Smooth muscle cell (in vitro differentiated cells): ENCODE data around the gene DOCK2. TPM values are rescaled to one million over a fixed set of nuclear protein-coding genes. Genes with fewer than 3 reads are reported as not detected.

Experiments
- DNase-seq: peaks from one replicate; lab custom pipeline; 2025; ENCODE audit not compliant: unreplicated experiment; lab: John Stamatoyannopoulos, UW
- H2AFZ ChIP-seq: fragments of 200-600 bp; sonication (generic); 2 replicates; pipeline ENCODE4 v1.6.0; 2016; ENCODE audit warnings: antibody characterized with exemption, low read depth, mild to moderate bottlenecking
- H3F3A ChIP-seq: fragments of 200-600 bp; sonication (generic); 2 replicates; pipeline ENCODE4 v1.6.0; 2017; ENCODE audit warnings: antibody characterized with exemption, low read depth
- H3K27ac ChIP-seq: fragments of 200-600 bp; sonication (generic); 2 replicates; pipeline ENCODE4 v1.5.1; 2016; ENCODE audit warnings: low read depth, mild to moderate bottlenecking
- H3K27me3 ChIP-seq: fragments of 200-600 bp; sonication (generic); 2 replicates; pipeline ENCODE4 v1.6.1; 2016; ENCODE audit warnings: low read depth, mild to moderate bottlenecking
- H3K36me3 ChIP-seq: fragments of 200-600 bp; sonication (generic); 2 replicates; pipeline ENCODE4 v1.5.1; 2016; ENCODE audit warnings: low read depth
- H3K4me1 ChIP-seq: fragments of 200-600 bp; sonication (generic); 2 replicates; pipeline ENCODE4 v1.5.1; 2016; ENCODE audit warnings: low read depth
- H3K4me2 ChIP-seq: fragments of 200-600 bp; sonication (generic); 2 replicates; pipeline ENCODE4 v1.6.0; 2016; ENCODE audit warnings: mild to moderate bottlenecking
- H3K4me3 ChIP-seq: fragments of 200-600 bp; sonication (generic); 2 replicates; pipeline ENCODE4 v1.5.1; 2016; ENCODE audit warnings: mild to moderate bottlenecking
- H3K79me2 ChIP-seq: fragments of 200-600 bp; sonication (generic); 2 replicates; pipeline ENCODE4 v1.6.0; 2016; ENCODE audit warnings: low read depth, mild to moderate bottlenecking
- H3K9ac ChIP-seq: fragments of 200-600 bp; sonication (generic); 2 replicates; pipeline ENCODE4 v1.6.0; 2016; ENCODE audit warnings: low read depth
- H3K9me3 ChIP-seq: fragments of 200-600 bp; sonication (generic); replicated peaks from 2 replicates; pipeline ENCODE4 v1.5.1; 2016; ENCODE audit warnings: low read depth
- H4K20me1 ChIP-seq: fragments of 200-600 bp; sonication (generic); 2 replicates; pipeline ENCODE4 v1.6.0; 2016; ENCODE audit warnings: low read depth
- WGBS: methylation state at CpG from one replicate; pipeline ENCODE4 v1.1.7; 2016; ENCODE audit warnings: low lambda C conversion rate; 5-methylcytosine and 5-hydroxymethylcytosine counted together
- polyA plus RNA-seq: library from polyadenylated mRNA; unstranded; fragments of >200 nt; fragmentation: Nextera tagmentation; extraction: Ambion mirVana; gene quantifications from 2 replicates; pipeline ENCODE4 v1.2.1, GENCODE V29; 2016
- total RNA-seq: library from RNA; depleted of rRNA; stranded (reverse); fragments of >200 nt; gene quantifications from 2 replicates; pipeline ENCODE4 v1.2.3, GENCODE V29; 2014
- TF ChIP-seq, protein P1 (sequence below): fragments of 200-600 bp; sonication (generic); IDR thresholded peaks from 2 replicates; pipeline ENCODE4 v1.5.1; 2017; ENCODE audit warnings: borderline replicate concordance, mild to moderate bottlenecking, antibody characterized with exemption; ENCODE audit not compliant: insufficient read depth, poor library complexity, severe bottlenecking

Gene DOCK2
- total and polyA plus RNA-seq, 2 experiments from 2014 or later: 0.73 to 3.0 TPM

- Histone ChIP-seq H3K27ac (no peak overlapping the region), H3F3A (no peaks in the 10 kb centered on the region), H3K9me3 (no peaks in the 10 kb centered on the region), H3K36me3 (no peaks in the 10 kb centered on the region), H4K20me1 (no peaks in the 10 kb centered on the region), H3K27me3 (peaks cover 8% of the 10 kb centered on the region), H3K9ac (no peak overlapping the region), H3K4me2 (no peak overlapping the region), H3K4me1 (no peaks in the 10 kb centered on the region), H3K4me3 (no peak overlapping the region), H2AFZ (no peak overlapping the region), H3K79me2 (no peaks in the 10 kb centered on the region)
- TF ChIP-seq, protein P1, sequence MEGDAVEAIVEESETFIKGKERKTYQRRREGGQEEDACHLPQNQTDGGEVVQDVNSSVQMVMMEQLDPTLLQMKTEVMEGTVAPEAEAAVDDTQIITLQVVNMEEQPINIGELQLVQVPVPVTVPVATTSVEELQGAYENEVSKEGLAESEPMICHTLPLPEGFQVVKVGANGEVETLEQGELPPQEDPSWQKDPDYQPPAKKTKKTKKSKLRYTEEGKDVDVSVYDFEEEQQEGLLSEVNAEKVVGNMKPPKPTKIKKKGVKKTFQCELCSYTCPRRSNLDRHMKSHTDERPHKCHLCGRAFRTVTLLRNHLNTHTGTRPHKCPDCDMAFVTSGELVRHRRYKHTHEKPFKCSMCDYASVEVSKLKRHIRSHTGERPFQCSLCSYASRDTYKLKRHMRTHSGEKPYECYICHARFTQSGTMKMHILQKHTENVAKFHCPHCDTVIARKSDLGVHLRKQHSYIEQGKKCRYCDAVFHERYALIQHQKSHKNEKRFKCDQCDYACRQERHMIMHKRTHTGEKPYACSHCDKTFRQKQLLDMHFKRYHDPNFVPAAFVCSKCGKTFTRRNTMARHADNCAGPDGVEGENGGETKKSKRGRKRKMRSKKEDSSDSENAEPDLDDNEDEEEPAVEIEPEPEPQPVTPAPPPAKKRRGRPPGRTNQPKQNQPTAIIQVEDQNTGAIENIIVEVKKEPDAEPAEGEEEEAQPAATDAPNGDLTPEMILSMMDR: no peak
- 94% methylated on average over 5 of the region's 5 CpGs for WGBS
- no peak for DNase-seq
Observed at GRCh38 chr5:169935762-169936161, 298.7 kb downstream of the DOCK2 start.

- Histone ChIP-seq H3K9me3 (no peaks in the 10 kb centered on the region), H3K27me3 (peaks cover 5% of the 10 kb centered on the region), H2AFZ (no peak overlapping the region), H3K36me3 (no peaks in the 10 kb centered on the region), H3F3A (no peaks in the 10 kb centered on the region), H4K20me1 (no peaks in the 10 kb centered on the region), H3K4me3 (no peak overlapping the region), H3K27ac (no peak overlapping the region), H3K4me2 (no peak overlapping the region), H3K4me1 (no peaks in the 10 kb centered on the region), H3K9ac (no peak overlapping the region), H3K79me2 (no peaks in the 10 kb centered on the region)
- no peak for DNase-seq
- 97% methylated on average over 2 of the region's 2 CpGs for WGBS
- TF ChIP-seq, protein P1: no peak
Observed at GRCh38 chr5:169938439-169938838, 301.4 kb downstream of the DOCK2 start.

DNA sequence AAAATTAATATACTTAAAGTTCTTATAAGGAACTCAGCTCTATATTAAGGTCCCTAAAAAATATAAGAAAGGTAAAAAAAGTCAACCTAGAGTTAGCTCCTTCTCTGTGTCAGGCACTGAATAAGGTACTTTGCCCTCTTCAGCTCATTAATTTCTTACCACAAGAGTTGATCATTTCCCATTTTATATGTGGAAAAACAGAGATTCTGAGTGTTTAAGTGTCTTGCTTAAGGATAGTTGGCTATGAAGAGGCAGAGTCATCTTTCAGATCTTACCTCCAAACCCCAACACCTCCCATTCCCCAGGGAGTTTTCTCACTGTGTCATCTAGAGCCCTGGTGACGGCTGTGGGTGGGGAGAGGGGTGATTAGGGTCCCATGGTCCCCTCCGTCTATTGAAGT lies 302.7 kb downstream of the DOCK2 start:
- Histone ChIP-seq H3K79me2 (no peaks in the 10 kb centered on the region), H3K36me3 (no peaks in the 10 kb centered on the region), H3K27me3 (peaks cover 5% of the 10 kb centered on the region), H2AFZ (no peak overlapping the region), H4K20me1 (no peaks in the 10 kb centered on the region), H3F3A (no peaks in the 10 kb centered on the region), H3K4me1 (no peaks in the 10 kb centered on the region), H3K9ac (no peak overlapping the region), H3K4me2 (no peak overlapping the region), H3K9me3 (no peaks in the 10 kb centered on the region), H3K4me3 (no peak overlapping the region), H3K27ac (no peak overlapping the region)
- TF ChIP-seq, protein P1: no peak
- WGBS: 89% methylated on average over 2 of the region's 2 CpGs
- DNase-seq: no peak

GRCh38 chr5:169941542-169941941 lies 304.5 kb downstream of the DOCK2 start:
- H3K4me2 ChIP-seq: no peak overlapping the region
- 86% methylated on average over 7 of the region's 7 CpGs for WGBS
- H3K4me3 ChIP-seq: no peak overlapping the region
- no peaks in the 10 kb centered on the region for H4K20me1 ChIP-seq
- no peak overlapping the region for H3K9ac ChIP-seq
- no peak overlapping the region for H2AFZ ChIP-seq
- DNase-seq: no peak
- TF ChIP-seq, protein P1: no peak
- peaks cover 5% of the 10 kb centered on the region for H3K27me3 ChIP-seq
- H3K79me2 ChIP-seq: no peaks in the 10 kb centered on the region
- no peaks in the 10 kb centered on the region for H3F3A ChIP-seq
- no peaks in the 10 kb centered on the region for H3K9me3 ChIP-seq
- H3K27ac ChIP-seq: no peak overlapping the region
- H3K36me3 ChIP-seq: no peaks in the 10 kb centered on the region
- peaks cover 8% of the 10 kb centered on the region for H3K4me1 ChIP-seq
